MM.1S (cell line): ENCODE measurements around the gene RALY.

Source experiments
- DNase-seq: peaks from one replicate; pipeline ENCODE4 v3.0.0-alpha.2; 2015
- H2AFZ ChIP-seq: fragments of 300-600 bp; sonication (generic); 2 replicates; pipeline ENCODE4 v1.6.0; 2016; ENCODE audit warnings: antibody characterized with exemption, low read length
- H3F3A ChIP-seq: fragments of 300-600 bp; sonication (generic); 2 replicates; pipeline ENCODE4 v1.6.1; 2016; ENCODE audit warnings: mild to moderate bottlenecking, antibody characterized with exemption, low read length, moderate library complexity, mixed read lengths; ENCODE audit not compliant: insufficient read depth
- H3K27ac ChIP-seq: fragments of 300-600 bp; sonication (generic); 2 replicates; pipeline ENCODE4 v1.5.1; 2016; ENCODE audit warnings: mild to moderate bottlenecking, low read length
- H3K27me3 ChIP-seq: fragments of 300-600 bp; sonication (generic); replicated peaks from 2 replicates; pipeline ENCODE4 v1.6.0; 2016; ENCODE audit warnings: low read length; ENCODE audit not compliant: insufficient read depth
- H3K36me3 ChIP-seq: fragments of 300-600 bp; sonication (generic); replicated peaks from 2 replicates; pipeline ENCODE4 v1.6.1; 2016; ENCODE audit warnings: mild to moderate bottlenecking, low read length, mixed read lengths; ENCODE audit not compliant: insufficient read depth
- H3K4me1 ChIP-seq: fragments of 300-600 bp; sonication (generic); 2 replicates; pipeline ENCODE4 v1.6.1; 2016; ENCODE audit warnings: low read length, mixed read lengths
- H3K4me2 ChIP-seq: fragments of 300-600 bp; sonication (generic); 2 replicates; pipeline ENCODE4 v1.6.0; 2016; ENCODE audit warnings: low read depth, low read length
- H3K4me3 ChIP-seq: fragments of 300-600 bp; sonication (generic); 2 replicates; pipeline ENCODE4 v1.5.1; 2016; ENCODE audit warnings: low read length, mixed read lengths
- H3K79me2 ChIP-seq: fragments of 300-600 bp; sonication (generic); 2 replicates; pipeline ENCODE4 v1.6.1; 2016; ENCODE audit warnings: mixed run types, low read length, mixed read lengths
- H3K9ac ChIP-seq: fragments of 300-600 bp; sonication (generic); 2 replicates; pipeline ENCODE4 v1.6.1; 2016; ENCODE audit warnings: low read length, mixed read lengths
- H3K9me2 ChIP-seq: fragments of 300-600 bp; sonication (generic); replicated peaks from 2 replicates; pipeline ENCODE4 v1.6.1; 2016; ENCODE audit warnings: mild to moderate bottlenecking, low read length, mixed read lengths; ENCODE audit not compliant: insufficient read depth
- H3K9me3 ChIP-seq: fragments of 300-600 bp; sonication (generic); replicated peaks from 2 replicates; pipeline ENCODE4 v1.6.1; 2016; ENCODE audit warnings: mild to moderate bottlenecking, low read length, mixed read lengths; ENCODE audit not compliant: insufficient read depth
- H4K20me1 ChIP-seq: fragments of 300-600 bp; sonication (generic); 2 replicates; pipeline ENCODE4 v1.6.1; 2016; ENCODE audit warnings: mild to moderate bottlenecking, low read length, moderate library complexity, mixed read lengths; ENCODE audit not compliant: insufficient read depth
- EZH2 ChIP-seq: fragments of 300-600 bp; sonication (generic); optimal IDR thresholded peaks from 2 replicates; pipeline ENCODE3; 2017; ENCODE audit warnings: low read depth, mild to moderate bottlenecking, antibody characterized with exemption, low read length, mixed read lengths
- EZH2phosphoT487 ChIP-seq: fragments of 300-600 bp; sonication (generic); IDR thresholded peaks from 2 replicates; pipeline ENCODE4 v1.6.1; 2018; ENCODE audit warnings: antibody characterized with exemption, low read length
- TF ChIP-seq, protein P1 (sequence below): fragments of 300-600 bp; sonication (generic); IDR thresholded peaks from 2 replicates; pipeline ENCODE4 v1.5.1; 2016; ENCODE audit warnings: antibody characterized with exemption, low read length, mixed read lengths

The RALY gene

DNA sequence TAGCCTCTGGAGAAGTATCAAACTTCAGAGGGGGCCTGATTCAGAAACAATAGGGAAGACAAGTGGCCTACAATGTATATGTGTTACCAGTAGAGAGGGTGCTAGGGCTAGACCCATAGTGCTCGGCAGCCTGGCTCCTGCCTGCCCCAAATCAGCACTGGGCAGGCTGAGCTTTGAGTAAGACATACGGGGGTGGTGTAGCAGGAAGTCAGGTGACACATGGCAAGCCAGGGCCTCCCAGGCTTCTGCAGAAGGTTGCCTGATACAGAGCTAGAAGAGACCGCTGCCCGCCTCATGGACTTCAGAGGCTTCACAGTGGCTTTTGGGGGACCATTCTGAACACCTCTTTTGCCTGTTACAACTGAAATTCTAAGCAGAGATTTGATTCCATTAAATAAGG, 43.4 kb downstream of the RALY start:
- no peaks in the 10 kb centered on the region for H3K9me3 ChIP-seq
- H3K4me1 ChIP-seq, result peaks cover 11% of the 10 kb centered on the region
- no peak for DNase-seq
- no peaks in the 10 kb centered on the region for H3K27me3 ChIP-seq
- peaks cover 100% of the 10 kb centered on the region for H3K79me2 ChIP-seq
- H3K27ac ChIP-seq, result no peak overlapping the region
- H3K9ac ChIP-seq, result no peak overlapping the region
- H3K4me2 ChIP-seq, result no peak overlapping the region
- no peak overlapping the region for H3K4me3 ChIP-seq
- H2AFZ ChIP-seq, result no peak overlapping the region
- H3K9me2 ChIP-seq, result no peaks in the 10 kb centered on the region
- TF ChIP-seq, protein P1, sequence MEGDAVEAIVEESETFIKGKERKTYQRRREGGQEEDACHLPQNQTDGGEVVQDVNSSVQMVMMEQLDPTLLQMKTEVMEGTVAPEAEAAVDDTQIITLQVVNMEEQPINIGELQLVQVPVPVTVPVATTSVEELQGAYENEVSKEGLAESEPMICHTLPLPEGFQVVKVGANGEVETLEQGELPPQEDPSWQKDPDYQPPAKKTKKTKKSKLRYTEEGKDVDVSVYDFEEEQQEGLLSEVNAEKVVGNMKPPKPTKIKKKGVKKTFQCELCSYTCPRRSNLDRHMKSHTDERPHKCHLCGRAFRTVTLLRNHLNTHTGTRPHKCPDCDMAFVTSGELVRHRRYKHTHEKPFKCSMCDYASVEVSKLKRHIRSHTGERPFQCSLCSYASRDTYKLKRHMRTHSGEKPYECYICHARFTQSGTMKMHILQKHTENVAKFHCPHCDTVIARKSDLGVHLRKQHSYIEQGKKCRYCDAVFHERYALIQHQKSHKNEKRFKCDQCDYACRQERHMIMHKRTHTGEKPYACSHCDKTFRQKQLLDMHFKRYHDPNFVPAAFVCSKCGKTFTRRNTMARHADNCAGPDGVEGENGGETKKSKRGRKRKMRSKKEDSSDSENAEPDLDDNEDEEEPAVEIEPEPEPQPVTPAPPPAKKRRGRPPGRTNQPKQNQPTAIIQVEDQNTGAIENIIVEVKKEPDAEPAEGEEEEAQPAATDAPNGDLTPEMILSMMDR, result no peak
- TF ChIP-seq EZH2 (no peak), EZH2phosphoT487 (no peak)
- H3K36me3 ChIP-seq, result peaks cover 8% of the 10 kb centered on the region; the same call in 1 of the 2 replicates
- no peaks in the 10 kb centered on the region; the same call in 1 of the 2 replicates for H3F3A ChIP-seq
- H4K20me1 ChIP-seq, result peaks cover 82% of the 10 kb centered on the region

DNA sequence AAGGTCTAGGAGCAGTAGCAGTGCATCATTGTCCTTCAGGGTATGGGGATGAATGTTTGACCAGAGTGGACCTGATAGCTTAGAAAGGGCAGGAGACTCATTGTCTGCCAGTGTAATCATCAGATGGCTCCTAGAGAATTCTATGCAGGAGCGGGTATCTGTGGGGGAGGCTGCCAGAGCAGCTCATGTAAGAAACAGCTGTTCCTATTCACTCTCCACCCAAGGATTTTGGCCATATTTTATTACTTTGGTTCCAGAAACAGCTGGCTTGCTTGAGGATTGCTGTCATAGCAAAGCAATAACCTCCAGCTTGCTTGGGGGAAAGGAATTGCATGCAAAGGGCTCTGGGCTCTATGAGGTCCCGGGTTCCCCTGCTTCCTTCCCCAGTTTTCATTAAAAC, 44.1 kb downstream of the RALY start:
- no peak for TF ChIP-seq EZH2phosphoT487
- TF ChIP-seq EZH2, result no peak
- TF ChIP-seq, protein P1, result no peak
- no peak for DNase-seq
- H3K27ac ChIP-seq, result no peak overlapping the region
- H3K9me2 ChIP-seq, result no peaks in the 10 kb centered on the region
- no peak overlapping the region for H3K4me3 ChIP-seq
- H3K27me3 ChIP-seq, result no peaks in the 10 kb centered on the region
- peaks cover 82% of the 10 kb centered on the region for H4K20me1 ChIP-seq
- H2AFZ ChIP-seq, result no peak overlapping the region
- H3K9me3 ChIP-seq, result no peaks in the 10 kb centered on the region
- H3K79me2 ChIP-seq, result peaks cover 100% of the 10 kb centered on the region
- no peak overlapping the region for H3K9ac ChIP-seq
- H3K4me2 ChIP-seq, result no peak overlapping the region
- peaks cover 4% of the 10 kb centered on the region; the same call in 1 of the 2 replicates for H3K36me3 ChIP-seq
- H3K4me1 ChIP-seq, result peaks cover 11% of the 10 kb centered on the region
- no peaks in the 10 kb centered on the region for H3F3A ChIP-seq

- H3K27me3 ChIP-seq, result no peaks in the 10 kb centered on the region
- H3K79me2 ChIP-seq, result peaks cover 100% of the 10 kb centered on the region
- 0 out of 2 replicates have a peak, but pooled peaks cover 5% of the 10 kb centered on the region for H3F3A ChIP-seq
- no peak overlapping the region for H3K9ac ChIP-seq
- H3K4me2 ChIP-seq, result no peak overlapping the region
- H3K36me3 ChIP-seq, result peaks cover 7% of the 10 kb centered on the region; the same call in 1 of the 2 replicates
- H3K27ac ChIP-seq, result no peak overlapping the region
- DNase-seq, result no peak
- no peak overlapping the region for H2AFZ ChIP-seq
- no peaks in the 10 kb centered on the region for H3K9me3 ChIP-seq
- H3K4me3 ChIP-seq, result no peak overlapping the region
- H4K20me1 ChIP-seq, result peaks cover 94% of the 10 kb centered on the region
- no peaks in the 10 kb centered on the region for H3K9me2 ChIP-seq
- H3K4me1 ChIP-seq, result peaks cover 11% of the 10 kb centered on the region
- TF ChIP-seq, protein P1, result no peak
- TF ChIP-seq EZH2 (no peak), EZH2phosphoT487 (no peak)
These were observed 46.7 kb downstream of the RALY start for GRCh38 chr20:34040300-34040995.
